Measurements from ENCODE around the gene ACSS2.

The ACSS2 gene

GRCh38 chr20:34884260-34884659 is 7.8 kb downstream of the ACSS2 start:
- no peak for DNase-seq (ENCODE audit: low read depth, low spot score)
- no peak overlapping the region for H3K4me3 ChIP-seq (ENCODE audit: low read depth, low read length)
- CTCF ChIA-PET = interaction anchor here (0.6 kb wide), 1 partner anchor 8 kb away, joined by 3 read pairs; the partner anchor contains the start of gene ACSS2
- no peak for TF ChIP-seq CTCF (IDR thresholded peaks at IDR 0.05; ENCODE audit: insufficient read depth, low read length, missing control alignments)
- POLR2A ChIA-PET = no interaction called here

DNA sequence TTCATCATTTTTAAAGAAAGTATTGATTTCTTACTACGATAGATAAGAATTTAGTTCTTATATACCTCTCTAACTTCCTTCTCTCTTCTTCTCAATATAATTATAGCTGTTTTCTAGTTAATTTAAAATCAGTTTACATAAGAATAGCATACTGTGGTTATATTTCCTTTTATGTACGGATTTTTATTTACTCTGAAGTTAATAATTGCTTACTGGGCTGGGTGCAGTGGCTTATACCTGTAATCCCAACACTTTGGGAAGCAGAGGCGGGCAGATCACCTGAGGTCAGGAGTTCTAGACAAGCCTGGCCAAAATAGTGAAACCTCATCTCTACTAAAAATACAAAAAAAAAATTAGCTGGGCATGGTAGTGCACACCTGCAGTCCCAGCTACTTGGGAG is 9.7 kb downstream of the ACSS2 start:
- no peak for DNase-seq (ENCODE audit: low read depth, low spot score)
- ChIA-PET CTCF (interaction anchor here (1.4 to 1.7 kb wide), 2 partner anchors 12 to 14 kb away, joined by 3 to 5 read pairs; no protein-coding TSS in a partner anchor), POLR2A (no interaction called here)
- no peak overlapping the region for H3K4me3 ChIP-seq (ENCODE audit: low read depth, low read length)
- no peak for TF ChIP-seq CTCF (IDR thresholded peaks at IDR 0.05; ENCODE audit: insufficient read depth, low read length, missing control alignments)

DNA sequence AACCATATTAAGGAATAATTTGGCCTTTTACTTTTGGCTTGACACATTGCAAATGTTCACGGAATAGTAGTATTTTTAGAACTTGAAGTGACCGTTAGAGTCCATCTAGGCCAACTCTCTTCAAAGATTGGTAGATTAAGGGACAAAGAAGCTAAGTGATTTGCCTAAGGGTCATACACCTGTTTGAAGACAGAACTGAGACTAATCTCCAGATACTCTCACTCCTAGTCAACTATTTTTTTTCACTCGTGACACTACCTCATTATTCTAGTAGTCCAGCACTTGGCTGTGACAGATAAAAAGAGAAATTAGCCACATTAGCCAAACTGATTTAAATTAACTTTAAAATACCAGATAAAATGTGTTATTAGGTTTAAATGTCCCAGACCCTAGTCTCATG is 10.6 kb downstream of the ACSS2 start:
- no peak for DNase-seq (ENCODE audit: low read depth, low spot score)
- ChIA-PET POLR2A (no interaction called here), CTCF (interaction anchor here (1.4 to 1.7 kb wide), 2 partner anchors 13 to 15 kb away, joined by 3 to 5 read pairs; no protein-coding TSS in a partner anchor)
- no peak overlapping the region for H3K4me3 ChIP-seq (ENCODE audit: low read depth, low read length)
- TF ChIP-seq CTCF (IDR thresholded peaks at IDR 0.05; ENCODE audit: insufficient read depth, low read length, missing control alignments) = no peak

DNA sequence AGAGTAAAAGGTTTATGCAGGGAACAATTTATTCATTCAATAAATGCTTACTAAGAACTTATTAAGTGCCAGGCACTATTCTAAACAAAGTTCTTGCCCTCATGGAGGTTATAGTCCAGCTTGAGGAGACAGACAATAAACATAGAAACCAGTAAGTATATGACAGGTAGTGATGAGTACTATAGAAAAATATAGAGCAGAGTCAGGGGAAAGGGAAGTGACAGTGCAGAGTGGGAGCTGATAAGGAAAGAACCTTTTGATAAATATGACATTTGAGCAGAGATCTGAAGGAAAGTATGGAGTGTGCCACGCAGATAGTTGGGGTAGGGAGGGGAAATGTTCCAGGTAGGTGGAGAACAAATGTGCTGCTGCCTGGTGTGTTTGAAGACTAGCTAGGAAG is 12.1 kb downstream of the ACSS2 start:
- ChIA-PET CTCF (interaction anchor here (0.7 kb wide), 1 partner anchor 13 kb away, joined by 5 read pairs; no protein-coding TSS in a partner anchor), POLR2A (no interaction called here)
- no peak overlapping the region for H3K4me3 ChIP-seq (ENCODE audit: low read depth, low read length)
- DNase-seq (ENCODE audit: low read depth, low spot score) = no peak
- TF ChIP-seq CTCF (IDR thresholded peaks at IDR 0.05; ENCODE audit: insufficient read depth, low read length, missing control alignments) = no peak

GRCh38 chr20:34891166-34892062 is 15.0 kb downstream of the ACSS2 start:
- DNase-seq (ENCODE audit: low read depth, low spot score) = peak; percentile 14
- H3K4me3 ChIP-seq (ENCODE audit: low read depth, low read length) = no peak overlapping the region
- CTCF ChIA-PET = interaction anchor here (3.0 kb wide), 1 partner anchor 18 kb away, joined by 15 read pairs; the partner anchor contains the start of gene GGT7
- POLR2A ChIA-PET = no interaction called here
- no peak for TF ChIP-seq CTCF (IDR thresholded peaks at IDR 0.05; ENCODE audit: insufficient read depth, low read length, missing control alignments)

GRCh38 chr20:34892671-34893070 is 16.3 kb downstream of the ACSS2 start:
- CTCF ChIA-PET = interaction anchor here (1.3 to 3.0 kb wide), 2 partner anchors 19 to 25 kb away, joined by 3 to 15 read pairs; partner anchors contain the start of gene GGT7
- H3K4me3 ChIP-seq (ENCODE audit: low read depth, low read length) = no peak overlapping the region
- TF ChIP-seq CTCF (IDR thresholded peaks at IDR 0.05; ENCODE audit: insufficient read depth, low read length, missing control alignments) = no peak
- no peak for DNase-seq (ENCODE audit: low read depth, low spot score)
- POLR2A ChIA-PET = no interaction called here

Measured in AG04449 (cell line).